ENCODE data around the gene GET4. TPM values are rescaled to one million over a fixed set of nuclear protein-coding genes. Genes with fewer than 3 reads are reported as not detected.
"Not testable (repeated sequence)": the region's sequence is repeated elsewhere in the genome, so short reads cannot be mapped to it uniquely, and the experiment has no call there.

The GET4 gene
- total RNA-seq, 2 experiments from 2014 or later, result 32.1 to 36.3 TPM

GRCh38 chr7:903921-904755, 27.8 kb downstream of the GET4 start:
- Mint-ChIP-seq H3K4me3 (no peak overlapping the region), H3K27me3 (no peaks in the 10 kb centered on the region), H3K4me1 (peaks cover 3% of the 10 kb centered on the region), H3K27ac (no peak overlapping the region), H3K36me3 (ENCODE audit: low read depth) (no peaks in the 10 kb centered on the region), H3K9me3 (no peaks in the 10 kb centered on the region)
- ChIA-PET POLR2A (no interaction called here), CTCF (no interaction called here)
- no peak for DNase-seq

- ChIA-PET CTCF (no interaction called here), POLR2A (no interaction called here)
- H3K4me1 Mint-ChIP-seq, result peaks cover 5% of the 10 kb centered on the region
- no peak overlapping the region for H3K27ac Mint-ChIP-seq
- no peak overlapping the region for H3K4me3 Mint-ChIP-seq
- no peaks in the 10 kb centered on the region for H3K36me3 Mint-ChIP-seq (ENCODE audit: low read depth)
- peaks cover 2% of the 10 kb centered on the region for H3K27me3 Mint-ChIP-seq
- DNase-seq, result no peak
- H3K9me3 Mint-ChIP-seq, result no peaks in the 10 kb centered on the region
Observed at GRCh38 chr7:904847-905246, 28.5 kb downstream of the GET4 start.

GRCh38 chr7:906776-907157, 30.4 kb downstream of the GET4 start:
- Mint-ChIP-seq H3K4me3 (no peak overlapping the region), H3K36me3 (ENCODE audit: low read depth) (no peaks in the 10 kb centered on the region), H3K27me3 (peaks cover 4% of the 10 kb centered on the region), H3K9me3 (no peaks in the 10 kb centered on the region), H3K4me1 (peaks cover 12% of the 10 kb centered on the region), H3K27ac (no peak overlapping the region)
- peak; percentile 25 for DNase-seq
- ChIA-PET POLR2A (no interaction called here), CTCF (no interaction called here)

GRCh38 chr7:907158-907980, 31.0 kb downstream of the GET4 start:
- H3K36me3 Mint-ChIP-seq (ENCODE audit: low read depth), result no peaks in the 10 kb centered on the region
- H3K9me3 Mint-ChIP-seq, result no peaks in the 10 kb centered on the region
- DNase-seq, result peak; percentile 44
- ChIA-PET POLR2A (no interaction called here), CTCF (interaction anchor here (1.2 to 3.9 kb wide), 6 partner anchors 11 to 86 kb away, joined by 3 to 19 read pairs (median 6); no protein-coding TSS in a partner anchor)
- H3K27me3 Mint-ChIP-seq, result peaks cover 4% of the 10 kb centered on the region
- H3K4me1 Mint-ChIP-seq, result peaks cover 12% of the 10 kb centered on the region
- H3K4me3 Mint-ChIP-seq, result no peak overlapping the region
- no peak overlapping the region for H3K27ac Mint-ChIP-seq

- H3K36me3 Mint-ChIP-seq (ENCODE audit: low read depth), result no peaks in the 10 kb centered on the region
- peaks cover 12% of the 10 kb centered on the region for H3K4me1 Mint-ChIP-seq
- CTCF ChIA-PET, result interaction anchor here (1.2 to 3.9 kb wide), 6 partner anchors 10 to 85 kb away, joined by 3 to 19 read pairs (median 6); no protein-coding TSS in a partner anchor
- peaks cover 4% of the 10 kb centered on the region for H3K27me3 Mint-ChIP-seq
- no peak for DNase-seq
- POLR2A ChIA-PET, result no interaction called here
- H3K27ac Mint-ChIP-seq, result no peak overlapping the region
- no peak overlapping the region for H3K4me3 Mint-ChIP-seq
- no peaks in the 10 kb centered on the region for H3K9me3 Mint-ChIP-seq
Observed at GRCh38 chr7:908159-908581, 31.8 kb downstream of the GET4 start.

- peaks cover 12% of the 10 kb centered on the region for H3K4me1 Mint-ChIP-seq
- H3K9me3 Mint-ChIP-seq; POLR2A ChIA-PET; H3K36me3 Mint-ChIP-seq (ENCODE audit: low read depth); H3K27ac Mint-ChIP-seq; H3K4me3 Mint-ChIP-seq; H3K27me3 Mint-ChIP-seq: not testable (repeated sequence)
- peak; percentile 57 for DNase-seq
- CTCF ChIA-PET, result interaction anchor here (1.2 to 3.9 kb wide), 7 partner anchors 9 to 85 kb away, joined by 3 to 19 read pairs (median 8); no protein-coding TSS in a partner anchor
Observed at GRCh38 chr7:908591-909357, 32.4 kb downstream of the GET4 start.

GRCh38 chr7:909358-910329, 33.3 kb downstream of the GET4 start:
- CTCF ChIA-PET, result interaction anchor here (1.1 to 3.9 kb wide), 5 partner anchors 8 to 84 kb away, joined by 3 to 19 read pairs (median 8); no protein-coding TSS in a partner anchor
- peaks cover 12% of the 10 kb centered on the region for H3K4me1 Mint-ChIP-seq
- H3K36me3 Mint-ChIP-seq (ENCODE audit: low read depth), result no peaks in the 10 kb centered on the region
- peaks cover 4% of the 10 kb centered on the region for H3K27me3 Mint-ChIP-seq
- no peaks in the 10 kb centered on the region for H3K9me3 Mint-ChIP-seq
- H3K27ac Mint-ChIP-seq, result no peak overlapping the region
- DNase-seq, result no peak
- H3K4me3 Mint-ChIP-seq, result peak overlapping the region; percentile 7
- POLR2A ChIA-PET, result interaction anchor here (0.7 kb wide), 1 partner anchor 579 kb away, joined by 7 read pairs; no protein-coding TSS in a partner anchor

- H3K27me3 Mint-ChIP-seq, result peaks cover 4% of the 10 kb centered on the region
- H3K9me3 Mint-ChIP-seq, result no peaks in the 10 kb centered on the region
- peaks cover 12% of the 10 kb centered on the region for H3K4me1 Mint-ChIP-seq
- no peak overlapping the region for H3K4me3 Mint-ChIP-seq
- no peaks in the 10 kb centered on the region for H3K36me3 Mint-ChIP-seq (ENCODE audit: low read depth)
- ChIA-PET CTCF (interaction anchor here (1.1 to 3.9 kb wide), 4 partner anchors 12 to 83 kb away, joined by 3 to 19 read pairs (median 12); no protein-coding TSS in a partner anchor), POLR2A (interaction anchor here (0.7 kb wide), 1 partner anchor 580 kb away, joined by 7 read pairs; no protein-coding TSS in a partner anchor)
- no peak overlapping the region for H3K27ac Mint-ChIP-seq
- no peak for DNase-seq
Observed at GRCh38 chr7:910441-910861, 34.1 kb downstream of the GET4 start.

- Mint-ChIP-seq H3K4me1 (peaks cover 12% of the 10 kb centered on the region), H3K36me3 (ENCODE audit: low read depth) (no peaks in the 10 kb centered on the region), H3K4me3 (no peak overlapping the region), H3K27me3 (peaks cover 4% of the 10 kb centered on the region), H3K9me3 (no peaks in the 10 kb centered on the region), H3K27ac (no peak overlapping the region)
- ChIA-PET POLR2A (no interaction called here), CTCF (interaction anchor here (1.1 to 3.9 kb wide), 3 partner anchors 16 to 82 kb away, joined by 3 to 17 read pairs (median 8); no protein-coding TSS in a partner anchor)
- DNase-seq, result no peak
Observed at GRCh38 chr7:910931-911431, 34.6 kb downstream of the GET4 start.

GRCh38 chr7:911791-912480, 35.6 kb downstream of the GET4 start:
- H3K9me3 Mint-ChIP-seq, result no peaks in the 10 kb centered on the region
- H3K27me3 Mint-ChIP-seq, result peaks cover 4% of the 10 kb centered on the region
- H3K36me3 Mint-ChIP-seq (ENCODE audit: low read depth), result no peaks in the 10 kb centered on the region
- no peak overlapping the region for H3K4me3 Mint-ChIP-seq
- ChIA-PET POLR2A (no interaction called here), CTCF (interaction anchor here (1.2 to 2.2 kb wide), 3 partner anchors 9 to 81 kb away, joined by 3 to 4 read pairs (median 4); no protein-coding TSS in a partner anchor)
- no peak overlapping the region for H3K27ac Mint-ChIP-seq
- no peak for DNase-seq
- peaks cover 12% of the 10 kb centered on the region for H3K4me1 Mint-ChIP-seq

Data from activated CD4-positive, alpha-beta T cell treated with anti-CD3 and anti-CD28 coated beads, Interleukin-2, amount 10 ng/mL, durations not matched to agents 7 days and 5 days (primary cell).